GM12891 (cell line): ENCODE measurements around the gene PERM1.
"Not testable (repeated sequence)": the region's sequence is repeated elsewhere in the genome, so short reads cannot be mapped to it uniquely, and the experiment has no call there.

Source experiments
- PAX5 ChIP-seq: IDR thresholded peaks from 2 replicates; pipeline ENCODE4 v1.6.1; 2011; ENCODE audit warnings: low read length, moderate library complexity, mild to moderate bottlenecking; ENCODE audit not compliant: insufficient read depth, severe bottlenecking
- POLR2A ChIP-seq: IDR thresholded peaks from 2 replicates; pipeline ENCODE4 v1.6.1; 2011; ENCODE audit warnings: low read depth, low read length, control low read depth
- POLR2AphosphoS5 ChIP-seq: IDR thresholded peaks from 2 replicates; pipeline ENCODE4 v1.6.1; 2011; ENCODE audit warnings: low read depth, low read length, control low read depth
- SPI1 ChIP-seq: IDR thresholded peaks from 2 replicates; pipeline ENCODE4 v1.6.1; 2011; ENCODE audit warnings: low read depth, low read length, control low read depth
- TAF1 ChIP-seq: IDR thresholded peaks from 2 replicates; pipeline ENCODE4 v1.6.1; 2011; ENCODE audit warnings: low read depth, low read length, control low read depth

DNA sequence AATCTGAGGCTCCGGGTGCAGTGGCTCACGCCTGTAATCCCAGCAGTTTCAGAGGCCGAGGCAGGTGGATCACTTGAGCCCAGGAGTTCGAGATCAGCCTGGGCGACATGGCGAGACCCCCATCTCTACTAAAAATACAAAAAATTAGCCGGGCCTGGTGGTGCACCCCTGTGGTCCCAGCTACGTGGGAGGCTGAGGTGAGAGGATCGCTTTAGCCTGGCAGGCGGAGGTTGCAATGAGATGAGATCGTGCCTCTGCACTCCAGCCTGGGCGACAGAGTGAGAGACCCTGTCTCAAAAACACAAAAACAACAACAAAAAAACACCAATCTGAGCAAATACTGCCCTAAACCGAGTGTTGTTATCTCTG is 30.8 kb upstream of the PERM1 start:
- not testable (repeated sequence) for TF ChIP-seq TAF1, POLR2A, POLR2AphosphoS5, SPI1, PAX5
